ENCODE measurements around the gene FLACC1.

Gene FLACC1

DNA sequence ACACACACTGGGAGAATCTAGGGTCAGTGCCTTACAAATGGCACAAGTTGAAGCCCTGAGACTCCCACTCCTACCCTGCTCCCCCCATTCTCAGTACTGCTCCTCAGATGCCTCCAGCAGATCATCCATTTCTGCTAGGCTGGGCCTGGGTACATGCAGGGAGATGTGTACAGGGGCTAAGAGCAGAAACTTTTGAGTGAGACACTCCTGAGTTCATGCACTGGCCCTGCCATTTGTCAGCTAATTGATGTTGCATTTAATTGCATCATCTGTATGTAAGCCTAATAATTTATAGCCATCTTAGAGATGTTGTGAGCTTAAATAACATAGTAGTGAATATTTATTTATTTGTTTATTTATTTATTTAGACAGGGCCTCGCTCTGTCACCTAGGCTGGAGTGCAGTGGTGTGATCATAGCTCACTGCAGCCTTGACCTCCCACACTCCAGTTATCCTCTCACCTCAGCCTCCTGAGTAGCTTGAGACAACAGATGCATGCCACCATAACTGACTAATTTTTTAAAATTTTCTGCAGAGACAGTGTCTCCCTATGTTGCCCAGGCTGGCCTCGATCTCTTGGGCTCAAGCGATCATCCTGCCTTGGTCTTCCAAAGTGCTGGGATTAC, 101.6 kb downstream of the FLACC1 start:
- Histone ChIP-seq H4K8ac (ENCODE audit: low read depth, low read length) (no peak overlapping the region), H4K5ac (ENCODE audit: low read length) (no peak overlapping the region), H3K27me3 (ENCODE audit: insufficient read depth, low read length, poor library complexity) (no peaks in the 10 kb centered on the region), H3K4ac (ENCODE audit: low read depth, low read length) (no peak overlapping the region), H2BK120ac (ENCODE audit: low read depth, low read length) (no peak overlapping the region), H3K79me1 (ENCODE audit: low read length) (no peaks in the 10 kb centered on the region), H3K79me2 (ENCODE audit: control insufficient read depth, insufficient read depth, low read length) (no peaks in the 10 kb centered on the region), H3K4me3 (ENCODE audit: low read length) (no peak overlapping the region), H3K27ac (ENCODE audit: low read depth, low read length) (no peak overlapping the region), H2AK5ac (ENCODE audit: low read length) (no peak overlapping the region), H3K56ac (ENCODE audit: low read length) (no peak overlapping the region), H2BK15ac (replicated peaks; ENCODE audit: low read depth) (no peak overlapping the region), H3K4me1 (ENCODE audit: control insufficient read depth, low read depth, low read length) (peaks cover 13% of the 10 kb centered on the region), H3K23ac (ENCODE audit: low read length) (no peak overlapping the region), H2BK5ac (ENCODE audit: low read length) (no peak overlapping the region), H3K36me3 (ENCODE audit: control insufficient read depth, insufficient read depth, low read length) (no peaks in the 10 kb centered on the region), H3K4me2 (ENCODE audit: low read length) (no peak overlapping the region), H3K18ac (ENCODE audit: low read length) (no peak overlapping the region), H3K9ac (ENCODE audit: low read length) (no peak overlapping the region)
- DNase-seq, result no peak
- no CpG with 5 or more reads among the region's 3 CpGs for WGBS (ENCODE audit: extremely low coverage, insufficient coverage, low lambda C conversion rate)

DNA sequence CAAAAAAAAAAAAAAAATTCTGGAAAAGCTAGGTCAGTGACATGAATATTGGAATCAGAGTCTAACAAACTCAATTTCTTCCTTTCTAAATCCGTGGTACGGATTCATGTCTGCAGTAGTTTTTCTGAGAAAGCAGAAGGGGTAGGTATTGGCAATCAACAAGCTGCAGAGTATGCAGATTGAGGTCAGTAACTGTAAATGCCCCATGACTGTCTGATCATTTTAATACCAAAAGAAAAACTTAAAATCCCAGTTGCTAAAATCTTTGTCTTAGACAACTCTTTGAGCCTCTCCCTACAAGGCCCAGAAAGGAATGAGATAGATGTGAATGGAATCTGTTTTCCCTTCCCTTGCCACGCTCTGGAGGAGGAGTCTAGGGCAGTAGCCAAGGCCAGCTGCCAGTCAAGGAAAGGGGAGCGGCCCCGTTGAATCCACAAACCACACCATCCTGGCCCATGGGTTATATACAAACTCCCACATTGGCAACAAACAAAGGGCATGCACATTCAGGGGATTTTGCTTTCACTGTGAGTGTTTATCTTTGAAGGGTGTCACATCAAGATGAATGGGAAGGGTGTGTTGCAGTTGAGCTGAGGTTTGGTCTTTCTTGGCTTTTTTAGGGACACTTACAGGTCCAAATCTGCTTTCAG, 102.9 kb downstream of the FLACC1 start:
- no CpG with 5 or more reads among the region's 5 CpGs for WGBS (ENCODE audit: extremely low coverage, insufficient coverage, low lambda C conversion rate)
- Histone ChIP-seq H2BK5ac (ENCODE audit: low read length) (peak overlapping the region; percentile 22), H3K23ac (ENCODE audit: low read length) (no peak overlapping the region), H4K5ac (ENCODE audit: low read length) (no peak overlapping the region), H3K27ac (ENCODE audit: low read depth, low read length) (no peak overlapping the region), H3K36me3 (ENCODE audit: control insufficient read depth, insufficient read depth, low read length) (no peaks in the 10 kb centered on the region), H3K4me1 (ENCODE audit: control insufficient read depth, low read depth, low read length) (peaks cover 13% of the 10 kb centered on the region), H3K4ac (ENCODE audit: low read depth, low read length) (no peak overlapping the region), H4K8ac (ENCODE audit: low read depth, low read length) (no peak overlapping the region), H3K79me1 (ENCODE audit: low read length) (no peaks in the 10 kb centered on the region), H3K4me3 (ENCODE audit: low read length) (no peak overlapping the region), H3K56ac (ENCODE audit: low read length) (peak overlapping the region; percentile 45), H3K79me2 (ENCODE audit: control insufficient read depth, insufficient read depth, low read length) (no peaks in the 10 kb centered on the region), H2BK120ac (ENCODE audit: low read depth, low read length) (no peak overlapping the region), H3K9ac (ENCODE audit: low read length) (peak overlapping the region; percentile 6), H2BK15ac (replicated peaks; ENCODE audit: low read depth) (no peak overlapping the region), H3K27me3 (ENCODE audit: insufficient read depth, low read length, poor library complexity) (no peaks in the 10 kb centered on the region), H2AK5ac (ENCODE audit: low read length) (no peak overlapping the region), H3K4me2 (ENCODE audit: low read length) (no peak overlapping the region), H3K18ac (ENCODE audit: low read length) (no peak overlapping the region)
- peak; percentile 93 for DNase-seq

DNA sequence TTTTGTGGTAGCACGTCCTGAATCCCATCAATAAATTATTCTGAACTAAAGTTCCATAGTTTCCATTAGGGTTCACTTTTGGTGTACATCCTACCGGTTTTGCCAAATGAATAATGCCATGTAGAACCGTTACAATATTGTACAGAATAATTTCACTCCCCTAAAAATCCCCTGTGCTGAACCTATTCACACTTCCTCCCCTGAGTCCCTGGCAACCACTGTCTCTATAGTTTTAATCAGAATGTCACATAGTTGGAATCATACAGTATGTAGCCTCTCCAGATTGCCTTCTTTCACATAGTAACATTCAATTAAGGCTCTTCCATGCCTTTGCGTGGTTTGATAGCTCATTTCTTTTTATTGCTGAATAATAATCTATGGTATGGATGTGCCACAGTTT, 106.4 kb downstream of the FLACC1 start:
- H3K18ac ChIP-seq (ENCODE audit: low read length), result no peak overlapping the region
- H3K9ac ChIP-seq (ENCODE audit: low read length), result no peak overlapping the region
- H2BK15ac ChIP-seq (replicated peaks; ENCODE audit: low read depth), result no peak overlapping the region
- no peak overlapping the region for H3K56ac ChIP-seq (ENCODE audit: low read length)
- H3K79me2 ChIP-seq (ENCODE audit: control insufficient read depth, insufficient read depth, low read length), result no peaks in the 10 kb centered on the region
- H2BK5ac ChIP-seq (ENCODE audit: low read length), result no peak overlapping the region
- no peak overlapping the region for H2BK120ac ChIP-seq (ENCODE audit: low read depth, low read length)
- no peak overlapping the region for H4K5ac ChIP-seq (ENCODE audit: low read length)
- H3K79me1 ChIP-seq (ENCODE audit: low read length), result no peaks in the 10 kb centered on the region
- H3K4me1 ChIP-seq (ENCODE audit: control insufficient read depth, low read depth, low read length), result peaks cover 4% of the 10 kb centered on the region
- no peak overlapping the region for H3K23ac ChIP-seq (ENCODE audit: low read length)
- no peak for DNase-seq
- no CpG with 5 or more reads among the region's 4 CpGs for WGBS (ENCODE audit: extremely low coverage, insufficient coverage, low lambda C conversion rate)
- no peak overlapping the region for H4K8ac ChIP-seq (ENCODE audit: low read depth, low read length)
- no peak overlapping the region for H3K4me2 ChIP-seq (ENCODE audit: low read length)
- no peak overlapping the region for H3K4me3 ChIP-seq (ENCODE audit: low read length)
- H3K27me3 ChIP-seq (ENCODE audit: insufficient read depth, low read length, poor library complexity), result no peaks in the 10 kb centered on the region
- H3K4ac ChIP-seq (ENCODE audit: low read depth, low read length), result no peak overlapping the region
- no peak overlapping the region for H3K27ac ChIP-seq (ENCODE audit: low read depth, low read length)
- H2AK5ac ChIP-seq (ENCODE audit: low read length), result no peak overlapping the region
- no peaks in the 10 kb centered on the region for H3K36me3 ChIP-seq (ENCODE audit: control insufficient read depth, insufficient read depth, low read length)

DNA sequence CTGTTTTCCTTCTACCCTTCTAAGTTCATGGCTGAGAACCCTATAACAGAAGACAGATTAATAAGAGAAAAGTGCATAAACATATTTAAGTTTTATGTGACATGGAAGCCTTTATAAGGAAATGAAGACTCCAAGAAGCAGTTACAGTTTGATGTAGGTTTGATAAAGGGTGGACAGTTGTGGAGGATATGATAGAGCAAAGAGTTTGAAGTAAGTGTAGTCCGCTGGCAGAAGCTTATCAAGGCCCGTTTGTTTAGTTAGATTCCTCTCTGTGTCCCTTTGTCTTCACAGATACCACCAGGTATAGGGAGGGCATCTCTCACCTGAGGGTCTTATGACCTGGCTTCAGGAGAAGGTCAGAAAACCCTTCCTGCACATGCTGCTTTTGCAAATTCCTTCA, 107.3 kb downstream of the FLACC1 start:
- Histone ChIP-seq H2BK15ac (replicated peaks; ENCODE audit: low read depth) (no peak overlapping the region), H3K4me3 (ENCODE audit: low read length) (no peak overlapping the region), H3K9ac (ENCODE audit: low read length) (no peak overlapping the region), H3K4ac (ENCODE audit: low read depth, low read length) (no peak overlapping the region), H3K56ac (ENCODE audit: low read length) (no peak overlapping the region), H3K36me3 (ENCODE audit: control insufficient read depth, insufficient read depth, low read length) (no peaks in the 10 kb centered on the region), H4K5ac (ENCODE audit: low read length) (no peak overlapping the region), H3K4me2 (ENCODE audit: low read length) (no peak overlapping the region), H3K79me2 (ENCODE audit: control insufficient read depth, insufficient read depth, low read length) (no peaks in the 10 kb centered on the region), H3K4me1 (ENCODE audit: control insufficient read depth, low read depth, low read length) (peaks cover 4% of the 10 kb centered on the region), H3K18ac (ENCODE audit: low read length) (no peak overlapping the region), H2BK120ac (ENCODE audit: low read depth, low read length) (no peak overlapping the region), H4K8ac (ENCODE audit: low read depth, low read length) (no peak overlapping the region), H2AK5ac (ENCODE audit: low read length) (no peak overlapping the region), H3K27me3 (ENCODE audit: insufficient read depth, low read length, poor library complexity) (no peaks in the 10 kb centered on the region), H3K79me1 (ENCODE audit: low read length) (no peaks in the 10 kb centered on the region), H3K23ac (ENCODE audit: low read length) (no peak overlapping the region), H3K27ac (ENCODE audit: low read depth, low read length) (no peak overlapping the region), H2BK5ac (ENCODE audit: low read length) (no peak overlapping the region)
- no peak for DNase-seq
- WGBS (ENCODE audit: extremely low coverage, insufficient coverage, low lambda C conversion rate), result no CpG with 5 or more reads among the region's 2 CpGs

DNA sequence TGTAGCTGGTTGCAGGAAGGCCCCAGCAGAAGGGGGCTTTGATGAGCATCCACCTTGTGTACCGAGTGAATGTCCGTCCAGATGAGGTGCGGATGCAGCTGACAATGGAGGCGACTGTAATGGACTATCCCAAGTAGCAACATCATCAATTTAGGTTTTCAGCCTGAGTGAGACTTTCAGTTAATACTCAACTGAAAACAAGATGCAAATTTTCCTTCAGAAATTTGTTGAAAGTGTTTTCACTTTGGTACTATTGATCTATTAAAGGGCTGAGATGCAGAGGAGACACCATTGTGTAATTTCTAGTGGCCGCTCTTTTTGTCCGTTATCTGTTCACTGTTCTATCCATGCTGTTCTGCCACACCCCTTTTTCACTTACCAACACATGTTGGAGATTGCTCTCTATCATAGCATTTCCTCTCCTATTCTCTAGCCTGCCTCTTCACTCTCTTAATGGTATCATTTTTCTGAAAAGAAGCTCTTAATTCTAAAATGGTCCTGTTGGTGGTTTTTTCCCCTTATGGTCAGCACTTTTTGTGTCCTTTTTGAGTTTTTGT, 108.8 kb downstream of the FLACC1 start:
- Histone ChIP-seq H3K9ac (ENCODE audit: low read length) (no peak overlapping the region), H3K56ac (ENCODE audit: low read length) (no peak overlapping the region), H4K5ac (ENCODE audit: low read length) (no peak overlapping the region), H3K4me1 (ENCODE audit: control insufficient read depth, low read depth, low read length) (no peaks in the 10 kb centered on the region), H3K79me2 (ENCODE audit: control insufficient read depth, insufficient read depth, low read length) (no peaks in the 10 kb centered on the region), H3K23ac (ENCODE audit: low read length) (no peak overlapping the region), H2BK15ac (replicated peaks; ENCODE audit: low read depth) (no peak overlapping the region), H3K4ac (ENCODE audit: low read depth, low read length) (no peak overlapping the region), H2BK120ac (ENCODE audit: low read depth, low read length) (no peak overlapping the region), H2BK5ac (ENCODE audit: low read length) (no peak overlapping the region), H3K79me1 (ENCODE audit: low read length) (no peaks in the 10 kb centered on the region), H3K4me2 (ENCODE audit: low read length) (no peak overlapping the region), H3K27me3 (ENCODE audit: insufficient read depth, low read length, poor library complexity) (no peaks in the 10 kb centered on the region), H3K18ac (ENCODE audit: low read length) (no peak overlapping the region), H4K8ac (ENCODE audit: low read depth, low read length) (no peak overlapping the region), H3K27ac (ENCODE audit: low read depth, low read length) (no peak overlapping the region), H2AK5ac (ENCODE audit: low read length) (no peak overlapping the region), H3K36me3 (ENCODE audit: control insufficient read depth, insufficient read depth, low read length) (no peaks in the 10 kb centered on the region), H3K4me3 (ENCODE audit: low read length) (no peak overlapping the region)
- WGBS (ENCODE audit: extremely low coverage, insufficient coverage, low lambda C conversion rate), result no CpG with 5 or more reads among the region's 6 CpGs
- no peak for DNase-seq

Measured in mesendoderm (in vitro differentiated cells).